ENCODE results near the gene ELFN1.

The ELFN1 gene

GRCh38 chr7:1744296-1745017 lies 74.4 kb downstream of the ELFN1 start:
- no peak for DNase-seq (ENCODE audit: low spot score)
- no peak for TF ChIP-seq CTCF (IDR thresholded peaks at IDR 0.05; ENCODE audit: extremely low read depth, missing control alignments)

GRCh38 chr7:1745018-1745532 lies 75.0 kb downstream of the ELFN1 start:
- no peak for TF ChIP-seq CTCF (IDR thresholded peaks at IDR 0.05; ENCODE audit: extremely low read depth, missing control alignments)
- DNase-seq (ENCODE audit: low spot score), result no peak

- no peak for TF ChIP-seq CTCF (IDR thresholded peaks at IDR 0.05; ENCODE audit: extremely low read depth, missing control alignments)
- no peak for DNase-seq (ENCODE audit: low spot score)
These were observed 75.8 kb downstream of the ELFN1 start for GRCh38 chr7:1745576-1746490.

GRCh38 chr7:1746491-1746975 lies 76.5 kb downstream of the ELFN1 start:
- TF ChIP-seq CTCF (IDR thresholded peaks at IDR 0.05; ENCODE audit: extremely low read depth, missing control alignments), result no peak
- DNase-seq (ENCODE audit: low spot score), result no peak

- no peak for DNase-seq (ENCODE audit: low spot score)
- TF ChIP-seq CTCF (IDR thresholded peaks at IDR 0.05; ENCODE audit: extremely low read depth, missing control alignments), result no peak
These were observed 77.1 kb downstream of the ELFN1 start for GRCh38 chr7:1747004-1747801.

GRCh38 chr7:1748076-1748838 lies 78.2 kb downstream of the ELFN1 start:
- DNase-seq (ENCODE audit: low spot score), result no peak
- no peak for TF ChIP-seq CTCF (IDR thresholded peaks at IDR 0.05; ENCODE audit: extremely low read depth, missing control alignments)
